NCI-H2029 (cell line): ENCODE measurements around the gene DNAJC11.

Experiments used
- DNase-seq: peaks from one replicate; lab custom pipeline; 2025; lab: John Stamatoyannopoulos, UW

DNAJC11 gene

DNA sequence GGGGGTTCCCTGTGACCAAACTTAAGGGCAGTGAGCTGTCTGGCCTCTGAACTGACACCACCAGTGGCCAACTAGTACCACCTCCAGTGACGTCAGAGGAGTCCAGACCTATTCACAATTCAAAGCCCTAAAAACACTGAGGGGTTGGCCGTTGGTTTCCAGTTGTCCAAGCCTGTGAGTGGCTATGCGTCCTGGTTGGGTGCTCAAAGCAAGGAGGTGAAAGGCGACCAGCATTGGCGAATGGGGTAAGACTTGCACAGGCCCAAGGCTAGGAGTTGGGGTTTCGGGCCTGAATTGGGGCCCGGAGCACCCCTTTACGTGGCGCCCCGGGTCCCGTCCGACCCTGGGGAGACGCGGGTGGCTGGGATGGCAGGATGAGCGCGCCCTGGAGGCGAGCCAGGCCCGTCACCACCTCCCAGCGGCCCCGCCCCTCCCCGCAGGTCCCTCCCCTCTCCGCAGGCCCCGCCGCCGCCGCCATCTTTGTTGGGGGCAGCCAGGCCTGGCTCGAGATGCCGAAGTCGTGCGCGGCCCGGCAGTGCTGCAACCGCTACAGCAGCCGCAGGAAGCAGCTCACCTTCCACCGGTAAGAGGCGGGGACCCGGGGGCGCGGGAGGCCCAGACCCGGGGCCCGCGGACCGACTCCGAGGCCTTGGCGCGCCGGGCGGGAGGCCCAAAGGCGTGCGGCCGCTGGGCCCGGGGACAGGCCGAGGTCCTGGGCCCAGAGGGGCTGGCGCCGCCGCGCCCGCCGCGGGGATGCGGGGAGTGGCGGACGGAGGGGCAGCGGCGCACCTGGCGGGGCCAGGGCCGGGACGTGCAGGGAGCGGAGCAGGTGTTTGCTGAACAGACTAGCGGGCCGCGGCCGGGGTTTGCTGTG, 76.7 kb downstream of the DNAJC11 start, which contains the start of gene THAP3:
TSS of gene THAP3 (plus strand) at position 159 of the 874 bp plus-strand sequence. CDS start at position 510, 351 bp downstream.
- DNase-seq, result peak; percentile 73

DNA sequence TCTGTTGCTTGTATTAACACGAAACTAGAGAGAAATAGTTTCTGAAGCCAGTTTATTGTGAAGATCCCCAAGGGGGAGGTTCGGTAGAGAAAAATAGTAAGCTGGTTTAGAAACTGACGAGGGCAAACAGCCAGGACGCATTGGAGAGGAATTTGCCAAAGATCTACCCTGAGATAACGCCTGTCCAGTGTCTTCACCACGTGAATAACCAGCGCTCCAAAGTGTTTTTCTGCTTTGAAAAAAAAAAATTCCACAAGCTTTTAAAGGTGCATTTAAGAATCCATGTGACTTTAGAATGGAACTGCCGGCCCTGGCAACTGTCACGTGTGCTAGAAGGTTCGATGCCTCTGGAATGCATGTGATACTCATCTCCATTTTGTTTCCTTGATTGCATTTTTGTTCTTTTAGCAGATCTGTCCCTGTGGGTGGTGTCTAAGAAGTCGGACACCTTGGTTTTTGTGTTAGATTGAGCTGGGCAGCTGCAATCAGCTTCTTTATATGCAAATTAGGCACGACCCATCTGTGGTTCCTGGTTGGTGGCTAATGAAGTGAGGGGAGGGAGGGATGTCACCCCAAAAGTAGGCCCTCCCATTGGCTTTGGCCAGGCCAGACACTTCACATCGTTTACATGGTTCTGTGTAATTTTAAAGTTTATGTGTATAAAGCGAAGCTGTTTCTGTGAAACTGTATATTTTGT, 78.2 kb downstream of the DNAJC11 start:
- DNase-seq, result no peak

DNA sequence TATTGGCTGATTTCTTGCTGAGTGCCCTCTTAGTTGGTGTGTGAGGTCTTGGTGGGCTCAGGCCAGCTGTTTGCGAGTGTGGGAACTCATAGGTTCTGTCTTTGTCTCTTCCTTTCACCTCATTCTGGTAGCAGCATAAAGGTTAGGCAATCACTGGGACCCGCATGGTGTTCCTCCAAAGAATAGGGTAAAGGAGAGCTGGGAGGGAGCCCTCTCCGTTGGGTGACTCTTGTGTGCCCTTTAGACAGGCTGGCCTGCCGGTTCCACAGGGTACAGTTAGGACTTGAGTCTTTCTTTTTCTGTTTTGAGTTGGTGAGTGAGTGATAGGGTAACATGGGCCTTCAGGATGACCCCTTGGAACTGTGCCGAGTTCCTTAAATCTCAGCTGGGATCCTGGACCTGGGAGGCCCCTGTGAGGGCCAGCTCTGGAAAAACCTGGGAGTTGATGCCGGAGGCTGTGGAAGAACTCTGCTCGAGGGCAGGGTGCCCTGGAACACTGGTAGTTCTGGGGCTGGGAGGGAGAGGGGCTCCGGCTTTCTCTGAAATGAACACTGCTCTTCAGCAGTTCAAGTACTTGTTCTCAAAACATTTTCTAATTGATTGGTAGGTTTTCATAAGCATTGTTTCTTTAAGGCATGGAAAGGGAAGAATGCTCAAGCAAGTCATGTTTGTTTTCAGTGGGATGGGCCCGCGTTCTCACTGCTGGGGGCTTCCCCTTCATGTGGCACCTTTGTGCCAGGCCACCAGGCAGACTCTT, 79.0 kb downstream of the DNAJC11 start:
- DNase-seq, result no peak

DNA sequence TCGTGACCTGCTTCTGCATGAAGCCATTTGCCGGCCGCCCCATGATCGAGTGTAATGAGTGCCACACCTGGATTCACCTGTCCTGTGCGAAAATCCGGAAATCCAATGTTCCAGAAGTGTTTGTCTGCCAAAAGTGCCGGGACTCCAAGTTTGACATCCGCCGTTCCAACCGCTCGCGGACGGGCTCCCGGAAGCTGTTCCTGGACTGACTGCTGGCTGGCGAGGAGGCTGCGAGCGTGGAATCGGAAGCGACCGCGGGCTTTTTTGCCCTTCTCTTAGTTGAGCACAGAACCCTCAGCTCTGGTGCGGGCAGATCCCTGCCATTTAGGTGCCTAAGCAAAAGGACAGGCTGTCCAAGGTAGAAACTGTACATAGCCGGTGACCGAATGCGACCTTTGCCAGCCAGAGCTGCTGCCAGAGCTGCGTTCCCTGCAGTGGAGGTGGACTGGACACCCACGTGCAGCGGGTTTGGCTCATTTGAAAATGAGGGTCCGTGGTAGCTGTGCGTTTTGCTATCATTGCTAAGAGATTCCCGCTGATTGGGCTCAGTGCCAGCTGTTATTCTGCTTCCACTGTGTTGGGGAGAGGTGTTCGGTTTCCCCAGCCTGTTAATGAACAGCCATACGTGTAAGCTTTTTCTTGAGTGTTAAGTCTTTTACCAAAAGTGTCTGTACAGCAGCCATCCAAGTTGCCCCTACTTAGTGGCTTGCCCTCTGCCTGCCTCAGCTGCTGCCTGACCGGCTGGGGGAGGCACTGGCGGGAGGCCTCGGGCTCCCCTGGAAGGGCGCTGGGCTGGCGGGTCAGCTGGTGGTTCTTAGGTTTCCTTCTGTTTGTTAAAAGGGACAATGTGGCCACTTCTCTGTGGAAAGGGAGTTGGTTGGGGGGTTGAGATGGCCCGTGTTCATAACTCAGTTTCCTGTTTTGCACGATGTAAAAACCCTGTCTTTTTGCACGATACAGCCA, 79.9 kb downstream of the DNAJC11 start:
- no peak for DNase-seq

DNA sequence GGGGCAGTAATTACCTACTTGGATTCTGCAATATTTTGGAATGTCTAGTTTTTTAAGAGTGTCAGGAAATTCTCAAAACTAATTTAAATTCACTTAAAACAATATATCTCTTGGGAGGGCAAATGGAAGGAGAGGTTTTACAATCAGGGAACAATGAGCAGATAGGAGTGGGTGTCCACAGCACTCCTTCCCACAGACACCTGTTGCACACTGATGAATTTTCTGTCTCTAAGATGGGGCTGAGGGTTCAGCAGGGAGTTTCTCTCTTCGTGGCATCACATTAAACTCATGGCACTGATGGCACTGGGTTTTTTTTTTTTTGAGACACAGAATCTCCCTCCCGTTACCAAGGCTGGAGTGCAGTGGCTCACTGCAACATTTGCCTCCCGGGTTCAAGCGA, 82.6 kb downstream of the DNAJC11 start:
- no peak for DNase-seq

DNA sequence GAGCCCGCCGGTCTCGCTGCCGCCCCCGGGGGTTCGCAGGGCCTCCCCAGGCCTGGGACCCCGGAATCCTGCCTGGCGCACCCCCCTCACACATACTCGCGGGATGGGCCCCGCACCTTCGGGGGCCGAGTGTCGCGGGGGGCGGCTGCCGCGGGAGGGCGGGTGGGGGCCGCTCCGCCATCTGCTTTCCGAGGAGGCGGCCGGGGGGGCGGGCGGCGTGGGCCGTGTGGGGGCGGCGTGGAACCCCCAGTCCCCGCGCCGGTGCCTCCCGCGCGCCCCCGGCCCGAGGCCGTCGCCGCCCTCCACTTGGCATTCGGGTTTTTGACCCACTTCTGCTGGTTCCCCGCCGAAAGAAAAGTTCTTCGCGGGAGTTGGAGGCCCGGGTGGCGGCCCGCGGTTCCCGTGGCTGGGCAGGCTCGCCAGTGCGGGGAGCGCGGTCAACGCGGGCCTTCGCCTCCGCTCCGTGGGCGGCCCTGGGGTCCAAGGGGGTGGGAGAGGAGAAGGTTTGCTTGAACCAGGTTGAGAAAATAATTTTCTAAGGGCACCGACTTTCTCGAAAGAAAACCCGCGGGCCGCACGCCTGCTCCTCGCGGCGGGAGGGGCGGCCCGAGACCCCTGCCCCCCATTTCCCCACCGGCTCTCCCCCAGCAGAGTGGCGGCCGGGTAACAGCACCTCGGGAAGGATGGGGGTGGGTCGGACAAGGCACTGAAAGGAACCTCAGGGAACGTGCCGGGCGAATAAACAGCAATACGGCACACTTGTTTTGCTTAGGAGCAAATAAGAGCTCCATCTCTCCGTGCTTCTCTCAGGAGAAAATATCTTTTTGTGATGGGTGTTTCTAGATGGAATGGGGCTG, 86.5 kb downstream of the DNAJC11 start:
- DNase-seq, result no peak

DNA sequence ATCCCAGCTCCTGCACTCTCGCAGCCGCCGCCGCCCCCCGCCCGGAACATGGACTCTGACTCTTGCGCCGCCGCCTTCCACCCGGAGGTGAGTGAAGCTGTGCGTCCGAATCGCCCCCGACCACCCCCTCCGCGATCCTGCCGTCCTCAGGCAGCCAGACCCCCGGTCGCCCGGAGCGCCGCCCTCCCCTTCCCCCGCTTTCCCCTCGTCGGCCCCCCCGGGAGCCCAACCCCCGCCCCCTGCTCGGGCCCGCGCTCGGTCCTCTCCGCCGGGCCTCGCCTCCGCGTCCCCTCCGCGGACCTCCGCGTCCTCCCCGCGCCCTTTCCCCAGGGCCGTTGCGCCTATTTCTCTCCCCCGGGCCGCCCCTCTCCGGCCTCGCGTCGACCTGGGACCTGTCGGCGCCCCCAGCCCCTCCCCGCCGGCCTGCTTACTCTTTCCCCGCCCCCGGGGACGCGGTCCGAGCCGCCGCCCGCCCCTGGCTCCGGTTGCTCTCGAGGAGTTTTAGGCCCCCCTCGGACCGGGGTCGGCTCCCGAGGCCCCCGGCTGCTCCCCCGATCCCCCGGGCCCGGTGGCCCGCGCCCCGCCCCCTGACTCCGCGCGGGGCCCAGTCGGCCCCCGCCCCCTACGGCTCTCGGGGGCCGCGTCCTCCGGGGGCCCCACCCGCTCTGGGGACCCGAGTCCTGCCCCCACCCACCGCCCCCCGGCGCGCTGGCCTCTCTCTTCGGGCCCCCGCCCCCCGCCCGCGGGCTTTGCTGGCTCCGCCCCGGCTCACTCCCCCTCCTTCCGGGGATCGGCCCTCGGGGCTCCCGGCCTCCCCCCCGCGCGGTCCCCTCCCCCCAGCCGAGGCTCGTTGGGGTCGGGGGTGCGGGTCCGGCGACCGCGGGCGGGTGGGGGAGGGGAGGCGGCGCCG, 87.3 kb downstream of the DNAJC11 start:
- no peak for DNase-seq

DNA sequence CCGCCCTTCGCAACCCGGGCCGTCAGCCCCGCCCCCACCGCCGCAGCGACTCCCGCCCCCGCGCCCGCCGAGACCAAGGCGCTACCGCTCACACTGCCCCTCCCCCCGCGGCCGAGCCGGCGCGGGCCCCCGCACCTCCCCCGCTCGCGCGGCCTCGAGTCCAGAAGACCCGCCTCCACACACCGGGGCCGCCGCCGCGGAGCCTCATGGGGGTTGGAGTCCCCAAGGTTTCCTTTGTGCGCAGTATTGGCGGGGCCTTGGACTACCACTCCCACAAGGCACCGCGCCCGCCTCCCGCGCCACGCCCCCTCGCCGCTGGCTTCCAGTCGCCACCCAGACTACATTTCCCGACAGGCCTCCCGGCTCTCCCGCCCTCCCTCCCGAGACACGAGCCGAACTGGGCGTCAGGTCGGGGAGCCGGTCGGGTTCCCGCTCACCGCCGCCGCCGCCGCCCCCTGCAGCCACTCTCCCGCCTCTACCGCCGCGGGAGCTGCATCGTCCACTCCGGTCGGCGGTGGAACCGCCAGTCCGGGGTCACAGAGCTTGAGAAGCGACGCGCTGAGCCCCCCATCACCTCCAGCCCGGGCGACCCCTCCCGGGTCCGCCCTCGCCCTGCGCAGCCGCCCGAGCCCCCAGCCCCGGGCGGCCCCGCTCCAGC, 88.1 kb downstream of the DNAJC11 start, which contains the start of gene PHF13:
TSS of gene PHF13 (plus strand) at position 371 of the 658 bp plus-strand sequence. CDS start 336 bp downstream, outside the sequence.
- DNase-seq, result peak; percentile 95

DNA sequence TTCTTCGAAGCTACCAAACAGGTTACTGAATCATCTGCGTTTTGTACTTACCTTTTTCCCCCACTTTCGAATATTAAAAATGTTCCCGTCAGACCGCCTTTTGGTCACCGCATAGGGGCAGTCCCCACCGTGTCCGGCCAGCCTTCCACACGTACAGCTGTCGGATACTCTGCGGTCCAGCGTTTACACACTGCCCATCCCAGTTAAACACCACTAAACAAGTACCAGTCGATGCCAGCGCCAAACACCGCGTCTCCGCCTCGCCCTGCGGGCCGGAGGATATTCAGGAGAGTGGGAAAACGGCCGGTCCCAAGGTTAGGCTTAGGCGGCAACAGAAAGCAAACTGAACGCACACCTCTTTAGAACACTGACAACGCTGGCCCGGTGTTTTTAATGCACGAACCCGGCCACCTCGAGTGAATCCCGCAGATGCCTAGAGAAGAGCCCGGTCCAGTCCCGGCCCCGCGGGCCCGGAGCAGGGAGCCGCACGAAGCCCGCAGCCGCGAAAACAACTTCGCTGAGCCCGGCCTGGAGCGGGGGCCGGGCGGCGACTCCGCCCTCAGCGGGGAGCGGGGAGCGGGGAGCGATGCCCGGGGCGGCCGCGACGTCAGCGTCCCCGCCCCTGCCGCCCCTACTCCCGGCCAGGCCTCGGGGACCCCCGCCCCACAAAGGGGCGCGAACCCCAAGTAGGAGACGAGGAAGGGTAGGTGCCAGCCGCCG, 88.8 kb downstream of the DNAJC11 start:
- no peak for DNase-seq

DNA sequence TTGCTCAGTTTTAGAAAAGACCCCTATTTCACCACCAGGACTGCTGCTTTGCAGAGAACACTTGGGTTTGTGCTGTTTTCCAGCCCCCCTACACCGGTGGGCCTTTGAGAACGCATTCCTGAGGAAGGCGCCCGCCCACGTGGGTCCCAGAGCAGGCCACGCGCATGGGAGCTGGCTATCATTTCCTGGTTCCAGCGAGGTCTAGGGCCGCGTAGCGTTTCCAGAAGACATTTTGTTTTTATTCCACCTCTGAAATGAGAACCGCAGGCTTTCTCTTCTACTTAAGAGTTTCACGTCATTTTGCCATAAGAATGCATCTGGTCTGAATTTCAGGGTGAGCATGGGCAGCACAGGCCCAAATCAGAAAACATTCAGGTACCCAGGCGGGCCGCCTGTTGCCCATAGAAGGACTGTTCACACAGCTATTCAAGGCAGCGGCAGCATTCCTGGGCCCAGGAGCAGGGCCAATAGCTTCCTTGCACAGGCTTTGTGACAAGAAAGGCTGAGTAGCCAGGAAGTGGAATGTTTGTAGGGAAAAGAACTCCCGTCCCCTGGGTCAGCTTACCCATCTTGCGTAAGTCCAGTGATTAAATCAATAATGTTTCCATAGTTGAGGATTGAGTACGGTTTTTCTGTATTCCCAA, 97.6 kb downstream of the DNAJC11 start:
- DNase-seq, result no peak

DNA sequence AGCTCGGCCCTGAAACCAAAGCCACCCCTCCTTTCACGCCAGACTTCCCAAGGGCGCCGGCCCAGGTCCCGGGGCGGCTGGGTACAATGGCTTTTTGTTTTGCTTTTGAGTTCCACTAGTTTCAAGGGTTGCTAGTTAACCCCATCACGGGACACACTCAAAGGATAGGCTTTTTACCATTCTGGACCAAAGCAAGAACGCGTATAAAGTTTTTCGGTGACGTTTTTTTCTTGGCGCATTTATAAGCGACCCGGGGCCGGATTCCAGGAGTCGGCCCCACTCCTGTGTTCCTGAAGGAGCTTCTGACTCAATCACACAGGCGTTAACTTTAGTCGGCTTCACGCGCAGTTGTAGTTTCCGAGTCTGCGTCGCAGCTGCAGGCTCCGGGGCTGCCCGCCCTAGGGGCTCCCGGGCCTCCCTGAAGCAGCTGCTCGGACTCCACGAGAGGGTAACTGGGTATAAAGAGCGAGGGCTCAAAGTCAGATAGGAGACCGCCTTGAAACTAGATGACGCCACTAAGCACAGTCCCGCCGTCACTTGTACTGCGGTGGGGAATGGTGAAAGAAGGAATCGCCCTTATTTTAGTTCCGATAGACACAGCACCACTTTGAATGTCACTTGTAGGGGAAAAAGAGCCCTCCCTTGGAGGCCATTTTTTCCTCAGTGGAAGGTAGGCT, 98.2 kb downstream of the DNAJC11 start:
- no peak for DNase-seq

DNA sequence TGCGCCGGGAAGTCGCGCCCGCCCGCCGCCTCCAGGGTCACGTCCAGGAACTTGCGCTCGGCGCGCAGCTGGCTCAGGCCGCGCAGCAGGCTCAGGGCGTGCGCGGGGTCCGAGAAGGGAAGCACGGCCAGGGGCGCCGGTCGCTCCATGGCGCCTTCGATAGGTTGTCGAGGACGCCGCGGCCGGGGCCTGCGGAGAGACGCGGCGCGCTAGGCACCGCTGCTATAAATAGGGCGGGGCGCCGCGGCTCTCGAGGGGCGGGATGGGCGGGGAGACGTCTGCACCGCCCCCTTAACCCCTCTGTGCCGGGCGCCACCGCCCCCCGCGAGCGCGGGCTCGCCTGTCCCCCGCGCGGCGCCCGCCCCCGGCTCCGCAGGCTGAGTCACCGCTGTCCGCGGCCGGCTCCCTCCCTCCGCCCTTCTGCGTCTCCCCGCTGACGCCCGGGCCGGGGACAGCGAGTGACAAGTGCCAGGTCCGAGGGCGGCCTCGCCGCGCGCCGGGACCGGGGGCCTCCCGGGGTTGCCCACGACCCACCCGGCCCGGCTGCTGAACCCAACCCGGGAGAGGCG, 98.9 kb downstream of the DNAJC11 start, which contains the start of gene KLHL21:
TSS of gene KLHL21 (minus strand) at position 201 of the 569 bp plus-strand sequence. CDS start at position 149, 52 bp downstream.
- peak; percentile 61 for DNase-seq

DNA sequence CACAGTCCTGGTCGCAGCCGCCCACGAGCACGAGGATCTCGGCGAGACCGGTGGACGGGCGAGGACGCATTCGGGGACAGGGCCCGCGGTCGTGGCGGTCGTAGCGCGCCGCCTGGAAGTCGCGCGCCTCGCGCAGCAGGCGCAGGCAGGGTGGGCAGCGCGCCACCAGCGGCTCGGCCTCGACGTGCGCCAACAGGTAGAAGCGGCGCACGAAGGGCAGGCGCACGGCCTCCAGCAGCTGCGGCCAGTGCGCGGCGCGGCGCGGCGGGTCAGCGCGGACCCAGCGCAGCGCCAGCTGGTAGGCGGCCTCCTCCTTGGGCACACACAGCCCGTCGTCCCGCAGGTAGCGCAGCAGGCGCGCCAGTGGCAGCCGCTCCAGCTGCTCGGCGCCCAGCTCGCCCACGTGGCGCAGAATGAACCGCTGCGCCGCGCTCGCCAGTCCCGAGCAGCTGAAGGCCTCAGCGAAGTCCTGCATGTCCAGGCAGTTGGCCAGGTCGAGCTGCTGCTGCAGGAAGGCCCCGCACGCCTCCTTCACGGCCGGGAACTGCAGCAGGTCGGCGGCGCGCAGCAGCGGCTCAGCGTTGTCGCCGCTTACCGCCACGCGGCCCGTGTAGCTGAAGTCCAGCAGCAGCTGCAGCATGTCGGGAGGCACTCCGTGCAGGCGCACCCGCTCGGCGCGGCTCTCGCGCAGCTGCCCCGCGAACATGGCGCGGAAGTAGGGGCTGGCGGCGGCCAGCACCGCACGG, 99.5 kb downstream of the DNAJC11 start:
- DNase-seq, result no peak

DNA sequence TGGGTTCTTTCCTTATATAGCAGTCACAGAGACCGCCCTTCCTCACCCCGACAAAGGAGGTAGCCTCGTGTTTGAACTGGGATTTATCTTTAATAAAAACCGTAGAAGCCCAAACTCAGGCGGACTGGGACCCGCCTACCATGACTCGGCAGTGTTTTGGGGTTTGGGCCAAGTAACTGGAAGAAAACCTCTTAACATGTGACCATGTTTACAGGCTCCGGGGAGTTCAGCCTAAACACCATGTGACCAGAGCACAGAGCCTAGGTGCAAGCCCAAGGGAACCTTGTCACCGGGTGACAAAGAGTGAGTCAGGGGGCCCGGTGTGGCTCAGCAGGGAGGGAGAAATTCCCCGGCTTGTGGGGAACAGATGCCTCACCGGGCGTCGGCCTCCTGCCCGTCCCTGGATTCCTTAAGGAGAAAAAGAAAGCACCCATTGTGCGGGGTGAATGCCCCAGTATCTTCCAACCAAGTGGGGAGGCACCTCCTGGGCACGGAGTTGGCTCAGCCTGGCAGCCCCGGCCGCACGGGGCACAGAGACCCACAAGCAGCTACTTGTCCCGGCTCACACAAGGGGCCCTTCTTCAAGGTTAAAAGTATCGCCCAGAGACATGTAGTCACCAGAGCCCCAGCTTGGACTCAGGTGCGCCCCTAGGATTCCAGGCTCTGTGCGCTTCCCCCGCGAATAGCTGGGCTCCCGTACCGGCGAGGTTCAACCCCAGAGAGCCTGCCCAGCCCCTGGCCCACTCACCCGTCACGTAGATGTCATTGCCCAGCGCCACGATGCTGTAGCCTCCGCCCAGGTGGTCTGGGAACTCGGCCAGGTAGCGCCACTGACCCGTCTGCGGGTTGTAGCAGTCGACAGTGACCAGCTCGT, 100.3 kb downstream of the DNAJC11 start:
- DNase-seq, result peak; percentile 59
